Measurements from ENCODE around the gene EP300. TPM values are rescaled to one million over a fixed set of nuclear protein-coding genes. Genes with fewer than 3 reads are reported as not detected.

The EP300 gene
- polyA plus RNA-seq, 1 donor from 2014 or later: 26.0 TPM

- no peaks in the 10 kb centered on the region for H3K36me3 Mint-ChIP-seq
- H3K27ac Mint-ChIP-seq: no peak overlapping the region
- peaks cover 11 to 20% (median 16%) of the 10 kb centered on the region in 3 donors for H3K4me1 Mint-ChIP-seq
- peak overlapping the region in 2 of 4 donors; percentile 22 to 39 for H3K4me3 Mint-ChIP-seq
- H3K9me3 Mint-ChIP-seq: peaks cover 0 to 1% (median 0%) of the 10 kb centered on the region in 3 donors
- H3K27me3 Mint-ChIP-seq: no peaks in the 10 kb centered on the region
These were observed 21.6 kb upstream of the EP300 start for GRCh38 chr22:41070665-41071331.

- Mint-ChIP-seq H3K9me3 (no peaks in the 10 kb centered on the region), H3K4me3 (no peak overlapping the region), H3K27ac (no peak overlapping the region), H3K4me1 (peaks cover 10 to 14% (median 12%) of the 10 kb centered on the region in 3 donors), H3K36me3 (no peaks in the 10 kb centered on the region), H3K27me3 (no peaks in the 10 kb centered on the region)
These were observed 18.3 kb upstream of the EP300 start for GRCh38 chr22:41074061-41074460.

- Mint-ChIP-seq H3K4me1 (peaks cover 10 to 14% (median 12%) of the 10 kb centered on the region in 3 donors), H3K27ac (no peak overlapping the region), H3K27me3 (no peaks in the 10 kb centered on the region), H3K4me3 (no peak overlapping the region), H3K9me3 (no peaks in the 10 kb centered on the region), H3K36me3 (no peaks in the 10 kb centered on the region)
These were observed 17.9 kb upstream of the EP300 start for GRCh38 chr22:41074466-41074865.

- Mint-ChIP-seq H3K27me3 (no peaks in the 10 kb centered on the region), H3K4me1 (peaks cover 10 to 12% (median 10%) of the 10 kb centered on the region in 3 donors), H3K27ac (no peak overlapping the region), H3K4me3 (no peak overlapping the region), H3K9me3 (no peaks in the 10 kb centered on the region), H3K36me3 (no peaks in the 10 kb centered on the region)
These were observed 17.3 kb upstream of the EP300 start for GRCh38 chr22:41074941-41075710.

GRCh38 chr22:41075946-41076345 lies 16.4 kb upstream of the EP300 start:
- Mint-ChIP-seq H3K27ac (peak overlapping the region in 1 of 3 donors; percentile 35), H3K4me1 (peaks cover 8 to 12% (median 10%) of the 10 kb centered on the region in 3 donors), H3K4me3 (no peak overlapping the region), H3K36me3 (no peaks in the 10 kb centered on the region), H3K9me3 (no peaks in the 10 kb centered on the region), H3K27me3 (no peaks in the 10 kb centered on the region)

- Mint-ChIP-seq H3K9me3 (no peaks in the 10 kb centered on the region), H3K36me3 (no peaks in the 10 kb centered on the region), H3K27ac (no peak overlapping the region), H3K27me3 (no peaks in the 10 kb centered on the region), H3K4me3 (no peak overlapping the region), H3K4me1 (peaks cover 8 to 11% (median 10%) of the 10 kb centered on the region in 3 donors)
These were observed 15.5 kb upstream of the EP300 start for GRCh38 chr22:41076857-41077256.

GRCh38 chr22:41078931-41079330 lies 13.5 kb upstream of the EP300 start:
- H3K4me3 Mint-ChIP-seq: peak overlapping the region in 2 of 4 donors; percentile 27 to 63
- H3K36me3 Mint-ChIP-seq: no peaks in the 10 kb centered on the region
- H3K9me3 Mint-ChIP-seq: no peaks in the 10 kb centered on the region
- peaks cover 8 to 10% (median 9%) of the 10 kb centered on the region in 3 donors for H3K4me1 Mint-ChIP-seq
- H3K27me3 Mint-ChIP-seq: no peaks in the 10 kb centered on the region
- peak overlapping the region in 2 of 3 donors; percentile 12 to 23 for H3K27ac Mint-ChIP-seq

- no peak overlapping the region for H3K27ac Mint-ChIP-seq
These were observed 6.5 kb upstream of the EP300 start for GRCh38 chr22:41085842-41086241.

GRCh38 chr22:41091132-41092022 lies 1.0 kb upstream of the EP300 start:
- no peaks in the 10 kb centered on the region for H3K36me3 Mint-ChIP-seq
- peak overlapping the region; percentile 95 to 99 (median 97) for H3K27ac Mint-ChIP-seq

More at GRCh38 chr22:41085842-41086241, 6.5 kb upstream of the EP300 start:
- no peaks in the 10 kb centered on the region for H3K36me3 Mint-ChIP-seq
- H3K4me1 Mint-ChIP-seq: peaks cover 3 to 5% (median 5%) of the 10 kb centered on the region in 3 donors
- no peaks in the 10 kb centered on the region for H3K9me3 Mint-ChIP-seq
- H3K27me3 Mint-ChIP-seq: no peaks in the 10 kb centered on the region
- H3K4me3 Mint-ChIP-seq: peak overlapping the region in 1 of 4 donors; percentile 1

GRCh38 chr22:41092847-41093411 lies 537 bp downstream of the EP300 start:
- Mint-ChIP-seq H3K36me3 (no peaks in the 10 kb centered on the region), H3K4me3 (peak overlapping the region; percentile 97 to 99 (median 98)), H3K27me3 (no peaks in the 10 kb centered on the region), H3K27ac (peak overlapping the region; percentile 94 to 99 (median 98)), H3K4me1 (peaks cover 25 to 34% (median 29%) of the 10 kb centered on the region in 3 donors), H3K9me3 (no peaks in the 10 kb centered on the region)

More at GRCh38 chr22:41091132-41092022, 1.0 kb upstream of the EP300 start:
- no peaks in the 10 kb centered on the region for H3K9me3 Mint-ChIP-seq
- peak overlapping the region; percentile 90 to 98 (median 96) for H3K4me3 Mint-ChIP-seq
- peaks cover 20 to 25% (median 22%) of the 10 kb centered on the region in 3 donors for H3K4me1 Mint-ChIP-seq
- H3K27me3 Mint-ChIP-seq: no peaks in the 10 kb centered on the region

- Mint-ChIP-seq H3K27me3 (no peaks in the 10 kb centered on the region), H3K4me1 (peaks cover 30 to 42% (median 35%) of the 10 kb centered on the region in 3 donors), H3K27ac (peak overlapping the region; percentile 25 to 99 (median 84)), H3K36me3 (no peaks in the 10 kb centered on the region), H3K9me3 (no peaks in the 10 kb centered on the region), H3K4me3 (peak overlapping the region; percentile 97 to 99 (median 98))
These were observed 1.7 kb downstream of the EP300 start for GRCh38 chr22:41094041-41094593.

- Mint-ChIP-seq H3K9me3 (no peaks in the 10 kb centered on the region), H3K4me1 (peaks cover 42 to 51% (median 45%) of the 10 kb centered on the region in 3 donors), H3K4me3 (peak overlapping the region; percentile 44 to 98 (median 86)), H3K27me3 (no peaks in the 10 kb centered on the region), H3K36me3 (peaks cover 2% of the 10 kb centered on the region), H3K27ac (peak overlapping the region in 2 of 3 donors; percentile 19 to 88)
These were observed 4.0 kb downstream of the EP300 start for GRCh38 chr22:41096391-41096790.

GRCh38 chr22:41096841-41097240 lies 4.4 kb downstream of the EP300 start:
- Mint-ChIP-seq H3K27me3 (no peaks in the 10 kb centered on the region), H3K36me3 (peaks cover 2% of the 10 kb centered on the region), H3K4me1 (peaks cover 42 to 51% (median 48%) of the 10 kb centered on the region in 3 donors), H3K9me3 (no peaks in the 10 kb centered on the region), H3K27ac (peak overlapping the region in 2 of 3 donors; percentile 53 to 83), H3K4me3 (peak overlapping the region; percentile 44 to 98 (median 84))

GRCh38 chr22:41099036-41099435 lies 6.6 kb downstream of the EP300 start:
- H3K27me3 Mint-ChIP-seq: no peaks in the 10 kb centered on the region
- H3K36me3 Mint-ChIP-seq: peaks cover 4% of the 10 kb centered on the region
- peaks cover 56 to 64% (median 59%) of the 10 kb centered on the region in 3 donors for H3K4me1 Mint-ChIP-seq
- H3K9me3 Mint-ChIP-seq: no peaks in the 10 kb centered on the region
- H3K4me3 Mint-ChIP-seq: peak overlapping the region in 3 of 4 donors; percentile 9 to 76 (median 69)
- peak overlapping the region in 1 of 3 donors; percentile 41 for H3K27ac Mint-ChIP-seq
